Stimulated activated CD8-positive, alpha-beta memory T cell treated with anti-CD3 and anti-CD28 coated beads, Interleukin-4, amount 100 ng/mL, for 48 hours (primary cell): Measurements from ENCODE around the gene PLIN5.
"Not testable (repeated sequence)": the region's sequence is repeated elsewhere in the genome, so short reads cannot be mapped to it uniquely, and the experiment has no call there.

Experiments used
- DNase-seq: peaks from one replicate; pipeline ENCODE4 v3.0.0-alpha.2; 2020

PLIN5 gene

DNA sequence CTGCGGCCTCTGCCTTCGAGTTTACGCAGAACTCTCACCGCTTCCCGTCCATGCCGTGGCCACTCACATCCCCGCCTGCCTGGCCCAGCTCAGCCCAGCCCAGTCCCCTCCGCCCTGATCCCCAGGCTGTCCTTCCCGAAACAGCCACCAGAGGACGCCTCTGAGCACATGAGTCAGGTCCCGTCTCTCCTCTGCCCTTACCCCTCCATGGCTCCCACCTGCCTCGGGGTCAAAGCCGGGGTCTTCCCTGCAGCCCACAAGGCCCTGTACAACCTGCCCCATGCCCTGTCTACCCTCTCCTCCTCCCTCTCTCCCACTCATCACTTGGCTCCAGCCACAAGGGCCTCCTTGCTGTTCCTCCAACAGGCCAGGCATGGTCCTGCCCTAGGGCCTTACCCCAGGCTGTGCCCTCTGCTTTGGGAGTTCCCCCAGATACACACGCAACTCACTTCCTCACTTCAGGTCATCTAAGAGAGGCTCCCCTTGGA, 32.6 kb upstream of the PLIN5 start:
- DNase-seq = peak; percentile 90

DNA sequence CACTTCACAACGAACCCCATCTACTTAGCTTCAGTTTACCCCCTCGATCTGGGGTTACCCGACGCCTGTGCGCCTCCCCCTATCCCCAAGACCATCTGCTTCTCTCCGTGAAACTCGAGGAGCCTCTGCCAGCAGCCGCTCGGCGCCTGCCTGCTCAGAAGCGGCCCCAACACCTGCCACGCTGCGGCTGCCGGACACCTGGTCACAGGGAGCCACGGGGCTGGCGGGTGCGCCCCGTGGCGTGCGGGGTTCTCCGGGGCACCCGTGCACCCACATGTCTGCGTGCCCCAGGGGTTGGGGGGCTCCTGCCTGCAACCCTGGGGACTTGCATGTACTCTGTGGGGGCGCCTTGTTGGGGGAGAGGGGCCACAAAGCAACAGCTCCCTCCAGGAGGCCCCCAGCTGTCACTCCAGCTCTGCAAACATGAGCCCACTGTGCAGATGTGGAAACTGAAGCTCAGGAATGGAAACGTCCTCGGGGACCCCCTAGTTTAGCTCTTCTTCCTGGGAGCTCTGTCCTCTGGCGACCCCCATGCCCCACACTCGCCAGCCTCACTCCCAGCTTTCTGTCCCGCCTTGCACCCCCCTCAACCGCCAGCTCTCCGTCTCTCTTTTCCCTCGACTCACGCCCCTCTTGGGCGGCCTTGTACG, 31.5 kb upstream of the PLIN5 start:
- no peak for DNase-seq

DNA sequence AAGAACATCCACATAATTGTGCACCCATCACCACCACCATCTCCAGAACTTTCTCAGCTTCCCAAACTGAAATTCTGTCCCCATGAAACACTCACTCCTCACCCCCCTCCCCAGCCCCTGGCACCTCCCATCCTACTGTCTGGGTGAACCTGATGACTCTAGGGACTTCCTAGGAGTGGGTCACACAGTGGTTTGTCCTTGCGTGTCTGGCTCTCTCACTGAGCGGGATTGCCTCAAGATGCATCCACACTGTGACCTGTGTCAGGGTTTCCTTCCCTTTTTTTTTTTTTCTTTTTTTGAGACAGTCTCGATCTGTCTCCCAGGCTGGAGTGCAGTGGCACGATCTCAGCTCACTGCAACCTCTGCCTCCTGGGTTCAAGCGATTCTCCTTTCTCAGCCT, 28.5 kb upstream of the PLIN5 start:
- DNase-seq = not testable (repeated sequence)

DNA sequence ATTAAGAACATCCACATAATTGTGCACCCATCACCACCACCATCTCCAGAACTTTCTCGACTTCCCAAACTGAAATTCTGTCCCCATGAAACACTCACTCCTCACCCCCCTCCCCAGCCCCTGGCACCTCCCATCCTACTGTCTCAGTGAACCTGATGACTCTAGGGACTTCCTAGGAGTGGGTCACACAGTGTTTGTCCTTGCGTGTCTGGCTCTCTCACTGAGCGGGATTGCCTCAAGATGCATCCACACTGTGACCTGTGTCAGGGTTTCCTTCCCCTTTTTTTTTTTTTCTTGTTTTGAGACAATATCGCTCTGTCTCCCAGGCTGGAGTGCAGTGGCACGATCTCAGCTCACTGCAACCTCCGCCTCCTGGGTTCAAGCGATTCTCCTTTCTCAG, 27.1 kb upstream of the PLIN5 start:
- not testable (repeated sequence) for DNase-seq

DNA sequence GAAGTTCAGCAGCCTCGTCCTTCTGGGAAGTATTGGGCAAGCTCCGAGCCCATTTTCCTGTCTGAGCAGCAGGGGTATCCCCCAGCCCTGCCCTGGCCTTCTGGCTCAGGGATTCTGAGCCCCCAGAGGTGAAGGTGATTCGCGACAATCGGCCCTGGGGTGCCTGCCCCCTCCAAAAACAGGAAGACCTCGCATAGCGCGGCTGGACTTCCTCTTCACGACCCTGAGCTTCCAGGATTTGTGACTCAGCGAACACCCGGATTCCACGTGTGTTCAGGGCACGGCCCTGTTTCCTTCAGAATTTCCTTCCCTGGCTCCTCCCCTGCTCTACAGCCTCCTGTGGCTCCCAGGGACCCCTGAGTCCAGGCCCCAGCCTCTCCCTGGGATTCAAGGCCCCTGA, 24.5 kb upstream of the PLIN5 start, which contains the start of gene SEMA6B:
SEMA6B (minus strand) TSS at position 116 of the 400 bp plus-strand sequence. CDS start 1,227 bp downstream, outside the sequence.
- no peak for DNase-seq

DNA sequence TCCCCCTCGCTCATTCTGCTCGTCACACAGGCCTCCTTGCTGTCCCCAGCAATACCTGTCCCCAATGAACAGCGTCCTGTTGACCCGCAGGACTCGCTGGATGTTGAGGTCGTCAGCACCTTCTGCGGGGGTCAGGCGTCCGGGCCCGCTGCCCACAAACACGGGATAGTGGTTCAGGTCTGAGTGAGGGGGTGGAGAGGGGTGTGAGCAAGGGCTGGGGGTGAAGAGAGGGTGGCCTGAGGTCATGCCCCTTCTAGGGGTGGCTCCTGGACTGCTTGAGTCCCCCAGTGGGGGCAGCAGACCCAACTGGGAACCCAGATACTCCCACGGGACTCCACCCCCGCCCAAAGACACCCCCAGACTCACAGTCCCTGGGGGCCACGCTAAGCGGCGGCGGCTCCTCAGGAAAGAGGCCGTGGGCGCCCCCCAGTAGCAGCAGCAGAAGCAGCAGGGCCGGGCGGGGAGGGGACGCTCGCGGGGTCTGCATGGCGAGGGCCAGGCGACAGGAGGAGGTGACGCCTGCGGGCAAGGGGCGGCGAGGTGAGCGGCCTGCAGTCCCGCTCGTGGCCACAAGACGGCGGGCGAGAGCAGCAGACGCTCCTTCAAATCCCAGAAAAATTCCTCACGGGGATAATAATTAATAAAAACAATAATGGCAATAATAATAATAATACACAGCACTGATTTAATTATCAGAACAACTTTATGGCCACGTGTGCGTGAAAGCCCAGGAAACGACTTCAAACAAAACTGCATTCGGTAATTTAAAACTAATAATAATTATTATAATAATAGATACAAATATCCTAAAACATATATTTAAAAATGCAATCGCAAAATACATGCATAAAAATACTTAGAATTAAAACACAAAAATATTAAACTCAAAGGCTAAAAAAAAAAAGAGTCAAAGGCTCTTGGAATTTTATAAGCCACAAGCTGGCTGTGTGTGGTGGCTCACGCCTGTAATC, 23.2 kb upstream of the PLIN5 start:
- peak; percentile 73 for DNase-seq

DNA sequence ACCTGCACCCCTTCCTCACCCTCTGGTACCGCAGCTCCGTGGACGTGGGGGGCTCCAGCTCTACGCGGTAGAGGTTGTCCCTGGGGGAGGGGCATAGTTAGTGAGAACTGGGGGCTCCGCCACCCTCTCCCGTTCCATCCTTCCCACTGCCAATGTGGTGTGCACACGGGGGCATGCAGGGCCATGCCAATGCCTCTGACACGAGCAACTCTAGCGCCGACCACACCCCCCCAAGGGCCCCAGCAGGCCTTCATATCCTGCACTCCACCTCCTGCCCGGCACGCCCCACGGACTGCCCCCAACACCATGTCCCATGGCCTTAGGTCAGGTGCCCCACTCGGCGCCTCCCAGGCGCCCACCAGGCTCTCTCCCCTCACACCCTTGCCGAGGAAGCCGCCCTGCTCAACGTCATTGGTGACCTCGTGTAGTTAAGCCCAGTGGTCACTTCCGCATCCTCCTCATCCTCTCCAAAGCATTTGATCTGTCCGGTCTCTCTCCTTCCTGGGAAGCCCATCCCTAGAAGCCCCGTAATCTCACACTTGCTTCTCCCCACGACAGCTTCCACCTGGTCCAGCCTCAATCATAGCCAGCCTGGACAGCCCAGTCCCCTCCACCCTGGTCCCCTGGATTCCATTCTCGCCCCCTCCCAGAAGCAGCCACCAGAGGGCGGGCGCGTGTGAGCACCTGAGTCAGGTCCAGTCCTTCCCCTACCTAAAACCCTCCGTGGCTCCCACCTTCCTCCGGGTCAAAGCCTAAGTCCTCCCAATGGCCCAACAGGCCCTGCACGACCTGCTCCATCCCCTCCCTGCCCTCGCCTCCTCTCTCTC, 22.3 kb upstream of the PLIN5 start:
- DNase-seq = peak; percentile 54

DNA sequence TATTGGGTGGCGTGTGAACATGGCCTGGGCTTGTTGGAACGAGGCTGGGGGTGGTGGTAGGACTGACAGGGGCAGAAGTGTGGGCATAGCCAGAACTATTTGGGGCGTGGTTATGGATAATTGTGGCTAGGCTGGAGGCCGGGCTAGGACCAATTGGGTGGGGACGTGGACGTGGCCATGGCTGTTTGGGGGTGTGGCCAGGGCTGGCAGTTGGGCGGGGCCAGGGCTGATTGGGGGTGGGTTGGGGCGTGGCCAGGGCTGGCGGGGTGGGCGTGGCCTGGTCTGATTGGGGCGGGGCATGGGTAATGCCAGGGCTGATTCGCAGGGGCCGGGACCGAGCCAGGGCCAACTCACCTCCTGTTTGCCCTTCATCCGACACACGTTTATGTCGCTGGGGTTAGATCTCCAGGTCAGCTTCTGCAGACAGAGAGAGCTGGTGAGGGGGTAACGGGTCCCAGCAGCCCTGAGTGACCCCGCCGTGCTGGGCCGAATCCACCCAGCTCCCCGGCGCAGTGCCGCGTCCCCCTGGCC, 21.6 kb upstream of the PLIN5 start:
- peak; percentile 68 for DNase-seq

DNA sequence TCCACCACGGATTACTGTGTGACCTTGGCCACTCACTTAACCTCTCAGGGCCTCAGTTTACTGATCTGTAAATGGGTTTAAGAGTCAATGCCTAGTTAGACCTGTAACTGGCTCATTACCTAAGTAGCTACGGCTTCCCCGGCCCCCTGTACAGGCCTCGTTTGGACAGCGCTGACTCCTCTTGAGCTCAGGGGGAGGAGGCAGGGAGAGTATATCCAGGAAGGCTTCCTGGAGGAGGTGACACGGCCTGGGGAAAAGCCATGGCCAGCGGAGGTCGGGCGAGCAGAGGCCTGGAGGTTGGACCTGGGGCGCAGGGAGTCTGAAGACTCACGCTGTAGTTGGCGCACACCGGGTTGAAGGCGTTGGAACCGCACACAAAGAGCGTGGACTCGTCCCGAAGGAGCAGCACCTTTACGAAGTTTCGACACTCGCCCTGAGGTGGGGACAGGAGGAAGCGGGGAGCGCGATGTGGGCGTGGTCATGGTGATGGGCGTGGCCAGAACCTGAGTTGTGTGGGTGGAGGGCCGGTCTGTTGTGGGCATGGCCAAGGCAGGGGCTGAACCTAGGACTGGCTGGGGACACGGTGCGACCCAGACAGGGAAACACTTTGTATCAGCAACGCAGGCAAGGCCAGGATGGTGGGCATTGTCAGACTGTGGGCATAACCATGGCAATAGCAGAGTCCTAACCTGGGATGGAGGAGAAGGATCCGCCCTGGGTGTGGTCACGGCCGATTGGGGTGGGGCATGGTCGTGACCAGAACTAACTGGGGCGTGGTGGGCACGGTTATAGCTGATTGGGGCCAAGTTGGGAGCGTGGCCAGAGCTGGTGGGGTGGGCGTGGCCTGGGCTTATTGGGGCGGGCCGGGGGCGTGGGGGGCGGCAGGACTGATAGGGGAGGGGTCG, 20.9 kb upstream of the PLIN5 start:
- no peak for DNase-seq

DNA sequence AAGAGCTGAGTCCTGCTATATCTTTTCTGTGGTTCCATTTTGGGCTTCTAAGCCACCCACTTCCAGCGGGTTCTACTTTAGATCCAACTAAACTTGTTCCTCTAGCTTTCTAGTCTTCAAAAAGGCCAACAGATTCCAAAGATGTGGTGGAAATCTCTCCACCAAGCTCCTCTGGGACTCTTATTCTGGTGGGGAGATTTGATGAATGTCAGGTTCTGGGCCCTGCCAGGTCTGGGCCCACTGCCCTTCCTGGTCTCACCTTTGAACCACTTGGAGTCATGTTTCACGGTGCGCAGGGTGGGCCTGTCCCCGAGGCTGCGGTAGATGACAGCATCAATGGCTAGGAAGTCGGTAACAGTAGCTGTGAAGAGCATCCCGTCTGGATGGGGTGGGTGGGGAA, 19.7 kb upstream of the PLIN5 start:
- DNase-seq = no peak

DNA sequence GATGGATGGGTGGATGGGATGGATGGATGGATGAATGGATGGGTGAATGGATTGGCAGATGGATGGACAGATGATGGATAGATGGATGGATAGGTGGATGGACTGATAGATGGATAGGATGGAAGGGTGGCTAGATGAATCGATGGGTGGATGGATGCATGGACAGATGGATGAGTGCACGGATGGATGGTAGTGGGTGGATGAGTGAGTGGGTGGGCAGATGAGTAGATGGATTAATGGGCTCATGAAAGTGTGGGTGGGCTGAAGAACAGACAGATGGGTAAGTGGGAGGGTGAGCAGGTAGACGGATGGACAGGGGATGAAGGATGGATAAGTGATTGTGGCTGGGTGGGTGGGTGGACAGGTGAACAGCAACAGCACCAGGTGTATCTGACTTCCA, 18.8 kb upstream of the PLIN5 start:
- no peak for DNase-seq

DNA sequence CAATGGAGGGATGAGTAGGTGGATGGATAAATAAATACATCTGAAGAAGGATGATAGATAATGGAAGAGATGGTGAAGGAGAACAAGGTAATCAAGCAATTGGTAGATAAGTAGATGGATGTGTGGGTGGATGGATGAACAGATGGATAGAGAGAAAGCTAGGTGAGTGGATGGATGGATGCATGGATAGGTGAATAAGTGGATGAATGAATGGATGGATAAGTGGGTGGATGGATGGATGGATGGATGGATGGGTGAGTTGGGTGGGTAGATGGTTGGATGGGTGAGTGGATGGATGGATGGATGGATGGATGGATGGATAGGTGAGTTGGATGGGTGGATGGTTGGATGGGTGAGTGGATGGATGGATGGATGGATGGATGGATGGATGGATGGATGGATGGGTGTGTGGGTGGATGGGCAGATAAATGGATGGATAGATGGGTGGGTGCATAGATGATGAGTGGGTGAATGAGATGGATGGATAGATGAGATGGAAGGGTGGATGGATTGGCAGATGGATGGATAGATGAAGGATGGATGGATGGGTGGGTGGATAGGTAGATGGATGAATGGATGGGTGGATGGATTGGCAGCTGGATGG, 18.2 kb upstream of the PLIN5 start:
- no peak for DNase-seq

DNA sequence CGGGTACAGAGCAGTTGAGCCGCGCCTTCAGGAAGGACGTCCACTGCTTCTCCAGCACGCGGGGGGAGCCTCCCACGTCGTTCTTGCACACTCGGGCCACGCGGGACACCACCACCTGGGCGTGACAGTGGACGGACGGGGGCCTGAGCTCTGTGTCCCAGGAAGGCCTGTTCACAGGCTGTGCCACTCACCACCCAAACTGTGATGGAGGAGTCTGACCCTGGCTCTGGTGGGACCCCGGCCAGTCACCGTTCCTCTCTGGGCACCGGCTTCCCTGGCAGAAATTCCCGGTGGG, 17.4 kb upstream of the PLIN5 start:
- no peak for DNase-seq

DNA sequence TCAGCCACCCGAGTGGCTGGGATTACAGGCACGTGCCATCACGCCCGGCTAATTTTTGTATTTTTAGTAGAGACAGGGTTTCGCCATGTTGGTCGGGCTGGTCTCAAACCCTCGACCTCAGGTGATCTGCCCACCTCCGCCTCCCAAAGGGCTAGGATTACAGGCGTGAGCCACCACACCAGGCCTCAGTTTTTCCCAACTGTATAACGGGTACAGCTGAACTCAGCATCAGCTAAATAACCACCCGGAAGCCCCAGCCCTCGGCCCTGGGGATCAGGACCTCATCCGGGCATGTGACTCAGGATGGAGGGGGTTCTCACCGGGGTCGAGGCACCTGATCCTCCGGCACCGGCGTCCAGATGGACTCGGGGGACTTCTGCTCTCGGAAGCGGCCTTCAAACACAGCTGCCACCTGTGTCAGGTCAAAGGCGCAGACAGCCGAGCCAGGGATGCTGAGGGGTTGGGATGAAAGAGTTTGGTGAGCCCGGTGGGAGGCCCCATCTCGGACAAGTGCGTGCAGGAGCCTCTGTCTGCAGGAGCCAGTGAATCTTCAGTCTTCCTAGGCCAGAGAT, 15.5 kb upstream of the PLIN5 start:
- DNase-seq = no peak

DNA sequence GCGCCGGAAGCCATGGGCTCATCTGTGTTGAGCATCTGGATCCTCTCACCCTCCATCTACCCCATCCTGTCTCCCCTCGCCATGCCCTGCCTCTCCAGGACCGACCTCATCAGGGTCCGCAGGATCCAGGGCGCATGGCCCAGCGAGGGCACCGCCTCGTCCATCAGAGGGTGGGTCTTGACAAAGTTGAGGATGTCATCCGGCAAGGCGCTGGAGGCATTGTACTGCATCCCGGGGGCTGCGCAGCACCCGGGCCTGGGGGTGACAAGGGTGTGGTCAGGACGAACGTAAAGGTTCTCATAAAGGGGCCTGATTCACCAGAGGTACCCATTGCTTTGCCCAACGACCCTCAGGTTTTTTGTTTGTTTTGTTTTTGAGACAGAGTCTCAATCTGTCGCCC, 15.0 kb upstream of the PLIN5 start:
- no peak for DNase-seq

DNA sequence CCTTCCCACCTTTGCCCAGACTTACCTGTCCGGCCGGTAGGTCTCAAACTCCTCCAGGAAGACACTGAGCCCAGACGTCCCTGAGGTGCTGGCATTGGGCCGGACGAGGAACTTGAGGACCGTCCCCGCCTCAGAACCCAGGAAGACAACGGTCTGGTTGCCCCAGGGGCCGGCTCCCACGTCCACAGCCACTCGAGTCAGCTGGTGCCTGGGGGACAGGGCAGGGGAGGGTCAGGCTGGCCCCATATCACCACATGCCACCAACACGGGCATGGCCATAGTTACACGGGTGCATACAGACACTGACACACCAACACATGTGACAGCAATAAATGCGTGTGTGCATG, 13.2 kb upstream of the PLIN5 start:
- DNase-seq = no peak

DNA sequence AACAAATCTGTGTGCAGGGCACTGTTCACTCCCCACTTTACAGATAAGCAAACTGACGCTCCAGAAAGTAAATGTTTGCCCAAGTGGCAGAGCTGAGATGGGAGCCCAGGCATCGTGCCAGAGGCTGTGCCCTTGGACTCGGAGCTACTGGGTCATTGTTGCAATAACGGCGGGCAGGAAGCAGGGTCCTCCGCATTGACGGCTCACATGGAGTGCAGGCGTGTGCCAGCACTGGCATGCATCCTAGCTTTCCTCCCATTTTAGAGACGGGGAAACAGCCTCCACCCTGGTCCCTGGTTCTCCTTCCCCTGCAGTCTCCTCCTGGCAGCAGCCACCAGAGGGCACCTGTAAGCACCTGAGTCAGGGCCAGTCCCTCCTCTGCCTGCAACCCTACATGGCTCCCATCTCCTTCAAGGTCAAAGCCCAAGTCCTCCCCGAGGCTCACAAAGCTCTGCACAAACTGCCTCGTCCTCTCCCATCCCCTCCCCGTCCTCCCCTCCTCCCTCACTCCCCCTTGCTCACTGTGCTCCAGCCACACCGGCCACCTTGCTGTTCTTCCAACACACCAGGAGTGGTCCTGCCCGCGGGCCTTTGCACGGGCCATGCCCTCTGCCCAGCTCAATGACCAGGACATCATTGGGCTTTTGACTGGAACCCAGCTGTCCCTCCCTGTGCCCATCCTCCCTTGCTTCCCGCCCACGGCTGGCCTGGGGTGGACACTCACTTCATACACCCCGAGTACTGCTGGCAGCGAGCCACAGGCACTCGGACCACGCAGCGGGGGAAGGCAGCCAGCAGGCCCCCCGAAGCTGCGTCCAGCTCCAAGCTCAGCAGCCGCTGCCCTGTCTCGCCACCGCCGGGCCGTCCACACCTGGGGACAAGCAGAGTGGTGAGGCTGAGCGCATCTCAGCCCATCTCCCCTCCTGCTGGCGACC, 12.5 kb upstream of the PLIN5 start:
- DNase-seq = peak; percentile 49

DNA sequence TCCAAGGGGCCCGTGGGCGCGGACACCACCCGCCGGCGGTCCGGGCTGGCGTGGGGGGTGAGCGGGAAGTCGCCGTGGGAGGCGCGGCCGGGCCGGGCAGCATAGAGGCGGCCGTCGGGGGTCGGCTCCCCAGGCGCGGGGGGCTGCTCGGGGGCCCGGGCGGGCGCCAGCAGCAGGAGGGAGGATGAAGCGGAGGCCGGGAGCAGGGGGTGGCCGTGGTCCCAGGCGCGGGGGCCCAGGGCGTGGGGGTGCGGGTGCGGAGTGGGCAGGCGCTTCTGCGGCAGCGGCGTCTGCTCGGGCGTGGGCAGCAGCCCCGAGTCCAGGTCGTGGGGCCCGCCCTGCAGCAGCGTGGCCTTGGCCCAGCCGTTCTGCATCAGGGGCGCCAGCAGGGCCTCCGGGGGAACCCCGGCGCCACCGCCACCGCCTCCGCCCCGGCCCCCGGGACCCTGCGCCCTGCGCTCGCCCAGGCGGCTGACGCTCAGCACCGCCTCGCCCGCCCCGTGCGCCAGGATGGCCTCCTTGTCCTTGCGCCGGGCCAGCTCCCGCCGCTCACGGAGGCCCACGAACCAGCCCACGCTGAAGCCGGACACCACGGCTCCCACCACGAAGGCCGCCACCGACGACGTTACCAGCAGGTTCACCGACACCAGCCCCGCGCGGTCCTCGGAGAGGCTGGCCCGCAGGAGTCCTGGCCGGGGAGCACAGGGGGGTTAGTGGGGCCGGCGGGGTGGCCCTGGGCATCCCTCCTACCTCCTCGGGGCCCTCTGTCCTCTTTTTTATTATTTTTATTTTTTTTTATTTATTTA, 9.0 kb upstream of the PLIN5 start:
- no peak for DNase-seq
